Measurements from ENCODE around the gene CREBL2.
"Not testable (repeated sequence)": the region's sequence is repeated elsewhere in the genome, so short reads cannot be mapped to it uniquely, and the experiment has no call there.

CREBL2 gene

GRCh38 chr12:12636641-12637040, 25.0 kb downstream of the CREBL2 start:
- no peak for DNase-seq (ENCODE audit: low read depth, low spot score)

- DNase-seq (ENCODE audit: low read depth, low spot score) = not testable (repeated sequence)
These were observed 28.3 kb downstream of the CREBL2 start for GRCh38 chr12:12639995-12640394.

GRCh38 chr12:12641650-12642049, 30.0 kb downstream of the CREBL2 start:
- no peak for DNase-seq (ENCODE audit: low read depth, low spot score)

- DNase-seq (ENCODE audit: low read depth, low spot score) = no peak
These were observed 31.2 kb downstream of the CREBL2 start for GRCh38 chr12:12642916-12643315.

GRCh38 chr12:12645485-12645884, 33.8 kb downstream of the CREBL2 start:
- peak; percentile 19 for DNase-seq (ENCODE audit: low read depth, low spot score)

GRCh38 chr12:12645968-12646367, 34.3 kb downstream of the CREBL2 start:
- not testable (repeated sequence) for DNase-seq (ENCODE audit: low read depth, low spot score)

GRCh38 chr12:12646483-12647072, 34.9 kb downstream of the CREBL2 start:
- DNase-seq (ENCODE audit: low read depth, low spot score) = no peak

GRCh38 chr12:12648284-12648683, 36.6 kb downstream of the CREBL2 start:
- DNase-seq (ENCODE audit: low read depth, low spot score) = no peak

- no peak for DNase-seq (ENCODE audit: low read depth, low spot score)
These were observed 37.4 kb downstream of the CREBL2 start for GRCh38 chr12:12648951-12649650.

GRCh38 chr12:12651752-12652151, 40.1 kb downstream of the CREBL2 start:
- DNase-seq (ENCODE audit: low read depth, low spot score) = no peak

GRCh38 chr12:12652704-12653103, 41.0 kb downstream of the CREBL2 start:
- not testable (repeated sequence) for DNase-seq (ENCODE audit: low read depth, low spot score)

- no peak for DNase-seq (ENCODE audit: low read depth, low spot score)
These were observed 42.2 kb downstream of the CREBL2 start for GRCh38 chr12:12653922-12654321.

- no peak for DNase-seq (ENCODE audit: low read depth, low spot score)
These were observed 43.2 kb downstream of the CREBL2 start for GRCh38 chr12:12654691-12655460.

- DNase-seq (ENCODE audit: low read depth, low spot score) = no peak
These were observed 48.5 kb downstream of the CREBL2 start for GRCh38 chr12:12660201-12660600.

- no peak for DNase-seq (ENCODE audit: low read depth, low spot score)
These were observed 49.6 kb downstream of the CREBL2 start for GRCh38 chr12:12661086-12661856.

- DNase-seq (ENCODE audit: low read depth, low spot score) = no peak
These were observed 52.1 kb downstream of the CREBL2 start for GRCh38 chr12:12663644-12664294.

GRCh38 chr12:12665194-12665593, 53.5 kb downstream of the CREBL2 start:
- no peak for DNase-seq (ENCODE audit: low read depth, low spot score)

GRCh38 chr12:12668005-12668404, 56.3 kb downstream of the CREBL2 start:
- no peak for DNase-seq (ENCODE audit: low read depth, low spot score)

GRCh38 chr12:12669020-12669419, 57.3 kb downstream of the CREBL2 start:
- DNase-seq (ENCODE audit: low read depth, low spot score) = no peak

GRCh38 chr12:12671850-12672660, 60.4 kb downstream of the CREBL2 start:
- DNase-seq (ENCODE audit: low read depth, low spot score) = no peak

GRCh38 chr12:12673296-12673695, 61.6 kb downstream of the CREBL2 start:
- no peak for DNase-seq (ENCODE audit: low read depth, low spot score)

Data from activated CD4-positive, CD25-positive, alpha-beta regulatory T cell treated with anti-CD3 and anti-CD28 coated beads, Interleukin-2, amount 50 U/mL, for 16 hours (primary cell).